ENCODE data around the gene WWOX. TPM values are rescaled to one million over a fixed set of nuclear protein-coding genes. Genes with fewer than 3 reads are reported as not detected.
"Not testable (repeated sequence)": the region's sequence is repeated elsewhere in the genome, so short reads cannot be mapped to it uniquely, and the experiment has no call there.

The WWOX gene
- total RNA-seq, 1 experiment from 2014 or later = 5.3 TPM

- no peak for DNase-seq (ENCODE audit: low read depth, low spot score)
- in situ Hi-C loops (cut with HindIII; ENCODE audit: low pct_unique_long_range_greater_than_20kb, low sequenced_read_pairs) = no loop called here
Measured at GRCh38 chr16:79195938-79196337, 1096.5 kb downstream of the WWOX start.

GRCh38 chr16:79201436-79201835 is 1102.0 kb downstream of the WWOX start:
- DNase-seq (ENCODE audit: low read depth, low spot score) = no peak
- in situ Hi-C loops (cut with HindIII; ENCODE audit: low pct_unique_long_range_greater_than_20kb, low sequenced_read_pairs) = no loop called here

- DNase-seq (ENCODE audit: low read depth, low spot score) = no peak
Measured at GRCh38 chr16:79202977-79203376, 1103.5 kb downstream of the WWOX start.

GRCh38 chr16:79204486-79204885 is 1105.0 kb downstream of the WWOX start:
- no peak for DNase-seq (ENCODE audit: low read depth, low spot score)
- in situ Hi-C loops (cut with HindIII; ENCODE audit: low pct_unique_long_range_greater_than_20kb, low sequenced_read_pairs) = no loop called here

More at GRCh38 chr16:79202977-79203376, 1103.5 kb downstream of the WWOX start:
- in situ Hi-C loops (cut with HindIII; ENCODE audit: low pct_unique_long_range_greater_than_20kb, low sequenced_read_pairs) = no loop called here

- in situ Hi-C loops (cut with HindIII; ENCODE audit: low pct_unique_long_range_greater_than_20kb, low sequenced_read_pairs) = no loop called here
- DNase-seq (ENCODE audit: low read depth, low spot score) = no peak
Measured at GRCh38 chr16:79206889-79207288, 1107.4 kb downstream of the WWOX start.

GRCh38 chr16:79209308-79209707 is 1109.9 kb downstream of the WWOX start:
- DNase-seq (ENCODE audit: low read depth, low spot score) = no peak
- in situ Hi-C loops (cut with HindIII; ENCODE audit: low pct_unique_long_range_greater_than_20kb, low sequenced_read_pairs) = no loop called here

GRCh38 chr16:79210607-79211006 is 1111.2 kb downstream of the WWOX start:
- DNase-seq (ENCODE audit: low read depth, low spot score) = no peak
- in situ Hi-C loops (cut with HindIII; ENCODE audit: low pct_unique_long_range_greater_than_20kb, low sequenced_read_pairs) = no loop called here

- in situ Hi-C loops (cut with HindIII; ENCODE audit: low pct_unique_long_range_greater_than_20kb, low sequenced_read_pairs) = no loop called here
- no peak for DNase-seq (ENCODE audit: low read depth, low spot score)
Measured at GRCh38 chr16:79211586-79211985, 1112.1 kb downstream of the WWOX start.

GRCh38 chr16:79212114-79212791 is 1112.8 kb downstream of the WWOX start:
- DNase-seq (ENCODE audit: low read depth, low spot score) = no peak
- in situ Hi-C loops (cut with HindIII; ENCODE audit: low pct_unique_long_range_greater_than_20kb, low sequenced_read_pairs) = no loop called here

GRCh38 chr16:79213214-79213613 is 1113.8 kb downstream of the WWOX start:
- in situ Hi-C loops (cut with HindIII; ENCODE audit: low pct_unique_long_range_greater_than_20kb, low sequenced_read_pairs) = no loop called here
- DNase-seq (ENCODE audit: low read depth, low spot score) = no peak

- no peak for DNase-seq (ENCODE audit: low read depth, low spot score)
- in situ Hi-C loops (cut with HindIII; ENCODE audit: low pct_unique_long_range_greater_than_20kb, low sequenced_read_pairs) = no loop called here
Measured at GRCh38 chr16:79215289-79215688, 1115.8 kb downstream of the WWOX start.

- DNase-seq (ENCODE audit: low read depth, low spot score) = no peak
- in situ Hi-C loops (cut with HindIII; ENCODE audit: low pct_unique_long_range_greater_than_20kb, low sequenced_read_pairs) = no loop called here
Measured at GRCh38 chr16:79217375-79218011, 1118.0 kb downstream of the WWOX start.

GRCh38 chr16:79218351-79218750 is 1118.9 kb downstream of the WWOX start:
- DNase-seq (ENCODE audit: low read depth, low spot score) = no peak
- in situ Hi-C loops (cut with HindIII; ENCODE audit: low pct_unique_long_range_greater_than_20kb, low sequenced_read_pairs) = no loop called here

GRCh38 chr16:79225994-79226393 is 1126.5 kb downstream of the WWOX start:
- DNase-seq (ENCODE audit: low read depth, low spot score); in situ Hi-C loops (cut with HindIII; ENCODE audit: low pct_unique_long_range_greater_than_20kb, low sequenced_read_pairs): not testable (repeated sequence)

- in situ Hi-C loops (cut with HindIII; ENCODE audit: low pct_unique_long_range_greater_than_20kb, low sequenced_read_pairs) = no loop called here
- no peak for DNase-seq (ENCODE audit: low read depth, low spot score)
Measured at GRCh38 chr16:79229361-79229760, 1129.9 kb downstream of the WWOX start.

GRCh38 chr16:79245700-79246099 is 1146.2 kb downstream of the WWOX start:
- in situ Hi-C loops (cut with HindIII; ENCODE audit: low pct_unique_long_range_greater_than_20kb, low sequenced_read_pairs); DNase-seq (ENCODE audit: low read depth, low spot score): not testable (repeated sequence)

GRCh38 chr16:79247386-79247785 is 1147.9 kb downstream of the WWOX start:
- in situ Hi-C loops (cut with HindIII; ENCODE audit: low pct_unique_long_range_greater_than_20kb, low sequenced_read_pairs) = no loop called here
- no peak for DNase-seq (ENCODE audit: low read depth, low spot score)

- no peak for DNase-seq (ENCODE audit: low read depth, low spot score)
Measured at GRCh38 chr16:79248351-79248750, 1148.9 kb downstream of the WWOX start.

GRCh38 chr16:79250502-79251098 is 1151.1 kb downstream of the WWOX start:
- DNase-seq (ENCODE audit: low read depth, low spot score) = no peak
- in situ Hi-C loops (cut with HindIII; ENCODE audit: low pct_unique_long_range_greater_than_20kb, low sequenced_read_pairs) = no loop called here

More at GRCh38 chr16:79248351-79248750, 1148.9 kb downstream of the WWOX start:
- in situ Hi-C loops (cut with HindIII; ENCODE audit: low pct_unique_long_range_greater_than_20kb, low sequenced_read_pairs) = no loop called here
